Measurements from ENCODE around the gene MAP7. TPM values are rescaled to one million over a fixed set of nuclear protein-coding genes. Genes with fewer than 3 reads are reported as not detected.
"Not testable (repeated sequence)": the region's sequence is repeated elsewhere in the genome, so short reads cannot be mapped to it uniquely, and the experiment has no call there.

The MAP7 gene
- total and polyA plus RNA-seq, 2 experiments from 2014 or later, result 0.76 to 0.79 TPM

DNA sequence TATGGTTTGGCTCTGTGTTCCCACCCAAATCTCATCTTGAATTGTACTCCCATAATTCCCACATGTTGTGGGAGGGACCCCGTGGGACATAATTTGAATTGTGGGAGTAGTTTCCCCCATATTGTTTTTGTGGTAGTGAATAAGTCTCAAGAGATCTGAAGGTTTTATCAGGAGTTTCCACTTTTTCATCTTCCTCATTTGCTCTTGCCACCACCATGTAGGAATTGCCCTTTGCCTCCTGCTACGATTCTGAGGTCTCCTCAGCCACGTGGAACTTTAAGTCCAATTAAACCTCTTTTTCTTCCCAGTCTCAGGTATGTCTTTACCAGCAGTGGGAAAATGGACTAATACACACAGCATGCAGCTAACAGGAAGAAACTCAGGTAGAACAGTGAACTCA lies 151.8 kb downstream of the MAP7 start:
- Histone ChIP-seq H3K9ac (no peak overlapping the region), H3K79me2 (ENCODE audit: insufficient read depth) (no peaks in the 10 kb centered on the region), H3K36me3 (ENCODE audit: low read depth) (no peaks in the 10 kb centered on the region), H3K9me2 (ENCODE audit: insufficient read depth) (no peaks in the 10 kb centered on the region), H3K4me1 (ENCODE audit: insufficient read depth) (peaks cover 19% of the 10 kb centered on the region), H3K4me3 (no peak overlapping the region), H3K9me3 (ENCODE audit: low read depth) (no peaks in the 10 kb centered on the region), H3K27ac (no peak overlapping the region), H3K4me2 (ENCODE audit: unreplicated experiment) (no peak overlapping the region), H2AFZ (no peak overlapping the region), H3K27me3 (replicated peaks; ENCODE audit: insufficient read depth) (no peaks in the 10 kb centered on the region), H4K20me1 (ENCODE audit: insufficient read depth) (no peaks in the 10 kb centered on the region), H3F3A (ENCODE audit: insufficient read depth) (peaks cover 20% of the 10 kb centered on the region)
- no peak for DNase-seq
- 64 to 77% methylated on average over 3 of the region's 3 CpGs for whole genome bisulfite sequencing, 2 experiments (ENCODE audit: low coverage in 1 of 2, low lambda C conversion rate in 2 of 2, missing lambda C conversion rate in 2 of 2)
- in situ Hi-C loops (cut with MboI), result no loop called here
- no peak for TF ChIP-seq EZH2phosphoT487 (IDR thresholded peaks at IDR 0.05; ENCODE audit: insufficient read depth, low read depth)
- no peak for TF ChIP-seq EZH2 (IDR thresholded peaks at IDR 0.05; ENCODE audit: insufficient read depth, poor library complexity, severe bottlenecking)

DNA sequence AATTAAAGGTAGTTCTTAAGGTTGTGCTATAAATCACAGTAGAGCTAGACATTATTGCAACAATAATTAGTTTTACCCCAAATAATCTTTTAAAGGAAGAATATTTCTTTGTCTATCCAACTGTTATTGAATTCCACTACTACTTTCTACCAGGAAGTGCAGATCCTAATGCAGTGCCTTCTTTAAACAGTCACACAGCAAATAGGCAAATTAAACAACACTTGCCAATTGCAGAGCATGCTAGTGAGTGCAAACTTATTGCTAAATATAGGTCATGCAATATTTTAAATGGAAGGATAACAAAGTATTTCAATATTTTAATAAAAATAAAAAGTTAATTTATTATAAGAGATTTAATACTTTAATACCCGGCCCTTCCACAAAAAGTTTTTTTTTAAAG lies 153.3 kb downstream of the MAP7 start:
- H3K4me2 ChIP-seq (ENCODE audit: unreplicated experiment), result no peak overlapping the region
- H3K9me3 ChIP-seq (ENCODE audit: low read depth), result no peaks in the 10 kb centered on the region
- H3K27ac ChIP-seq, result no peak overlapping the region
- DNase-seq, result no peak
- H3K4me1 ChIP-seq (ENCODE audit: insufficient read depth), result peaks cover 5% of the 10 kb centered on the region
- TF ChIP-seq EZH2 (IDR thresholded peaks at IDR 0.05; ENCODE audit: insufficient read depth, poor library complexity, severe bottlenecking), result no peak
- TF ChIP-seq EZH2phosphoT487 (IDR thresholded peaks at IDR 0.05; ENCODE audit: insufficient read depth, low read depth), result no peak
- WGBS, 2 experiments (ENCODE audit: low coverage in 1 of 2, low lambda C conversion rate in 2 of 2, missing lambda C conversion rate in 2 of 2), result 79 to 93% methylated on average over 1 of the region's 1 CpG
- no peaks in the 10 kb centered on the region for H4K20me1 ChIP-seq (ENCODE audit: insufficient read depth)
- no peak overlapping the region for H3K4me3 ChIP-seq
- no peak overlapping the region for H2AFZ ChIP-seq
- H3K9ac ChIP-seq, result no peak overlapping the region
- no peaks in the 10 kb centered on the region for H3K79me2 ChIP-seq (ENCODE audit: insufficient read depth)
- in situ Hi-C loops (cut with MboI), result no loop called here
- no peaks in the 10 kb centered on the region for H3K9me2 ChIP-seq (ENCODE audit: insufficient read depth)
- no peaks in the 10 kb centered on the region for H3K27me3 ChIP-seq (replicated peaks; ENCODE audit: insufficient read depth)
- no peaks in the 10 kb centered on the region for H3K36me3 ChIP-seq (ENCODE audit: low read depth)
- peaks cover 7% of the 10 kb centered on the region for H3F3A ChIP-seq (ENCODE audit: insufficient read depth)

DNA sequence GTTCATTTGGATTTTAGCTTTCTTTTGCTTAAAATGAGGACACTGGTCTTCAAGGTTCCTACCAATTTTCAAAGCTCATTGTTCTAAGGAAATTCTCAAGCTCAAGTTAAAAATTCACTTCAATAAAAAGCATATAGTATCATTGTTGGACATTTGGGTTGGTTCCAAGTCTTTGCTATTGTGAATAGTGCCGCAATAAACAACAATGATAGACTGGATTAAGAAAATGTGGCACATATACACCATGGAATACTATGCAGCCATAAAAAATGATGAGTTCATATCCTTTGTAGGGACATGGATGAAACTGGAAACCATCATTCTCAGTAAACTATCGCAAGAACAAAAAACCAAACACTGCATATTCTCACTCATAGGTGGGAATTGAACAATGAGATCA lies 159.3 kb downstream of the MAP7 start:
- H3K9me3 ChIP-seq (ENCODE audit: low read depth); H3K27ac ChIP-seq; H2AFZ ChIP-seq; H3K27me3 ChIP-seq (replicated peaks; ENCODE audit: insufficient read depth); in situ Hi-C loops (cut with MboI); H3K4me1 ChIP-seq (ENCODE audit: insufficient read depth); H3K9me2 ChIP-seq (ENCODE audit: insufficient read depth); DNase-seq; H3K9ac ChIP-seq; H3K36me3 ChIP-seq (ENCODE audit: low read depth); H3K79me2 ChIP-seq (ENCODE audit: insufficient read depth); H3K4me3 ChIP-seq; H3K4me2 ChIP-seq (ENCODE audit: unreplicated experiment); H3F3A ChIP-seq (ENCODE audit: insufficient read depth); H4K20me1 ChIP-seq (ENCODE audit: insufficient read depth): not testable (repeated sequence)
- WGBS, 2 experiments (ENCODE audit: low coverage in 1 of 2, low lambda C conversion rate in 2 of 2, missing lambda C conversion rate in 2 of 2), result 62 to 78% methylated on average over 1 of the region's 2 CpGs

DNA sequence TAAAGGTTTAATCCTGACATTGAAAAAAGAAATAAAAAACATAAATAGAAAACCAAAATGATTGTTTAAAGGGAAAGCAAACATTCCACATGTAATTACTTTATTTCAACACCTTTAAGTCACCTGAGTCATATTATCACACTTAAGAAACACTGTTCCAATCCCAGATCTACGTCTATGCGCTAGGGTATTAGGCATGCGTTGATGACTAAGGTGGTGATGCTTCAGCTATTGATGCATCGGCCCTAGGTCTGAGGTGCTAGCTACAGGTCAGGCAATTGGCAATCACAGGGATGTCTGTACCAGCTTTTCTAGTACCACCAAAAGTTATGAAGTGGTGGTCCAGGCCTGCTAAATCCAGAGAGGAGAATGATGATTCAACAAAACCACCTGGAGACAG lies 162.9 kb downstream of the MAP7 start:
- WGBS, 2 experiments (ENCODE audit: low coverage in 1 of 2, low lambda C conversion rate in 2 of 2, missing lambda C conversion rate in 2 of 2), result 96% methylated on average over 4 of the region's 4 CpGs
- H3K9me2 ChIP-seq (ENCODE audit: insufficient read depth), result no peaks in the 10 kb centered on the region
- in situ Hi-C loops (cut with MboI), result no loop called here
- H3K4me3 ChIP-seq, result no peak overlapping the region
- no peak for DNase-seq
- no peaks in the 10 kb centered on the region for H3K27me3 ChIP-seq (replicated peaks; ENCODE audit: insufficient read depth)
- H4K20me1 ChIP-seq (ENCODE audit: insufficient read depth), result no peaks in the 10 kb centered on the region
- TF ChIP-seq EZH2 (IDR thresholded peaks at IDR 0.05; ENCODE audit: insufficient read depth, poor library complexity, severe bottlenecking) (no peak), EZH2phosphoT487 (IDR thresholded peaks at IDR 0.05; ENCODE audit: insufficient read depth, low read depth) (no peak)
- H3F3A ChIP-seq (ENCODE audit: insufficient read depth), result no peaks in the 10 kb centered on the region
- no peak overlapping the region for H3K27ac ChIP-seq
- no peak overlapping the region for H3K4me2 ChIP-seq (ENCODE audit: unreplicated experiment)
- no peaks in the 10 kb centered on the region for H3K4me1 ChIP-seq (ENCODE audit: insufficient read depth)
- no peak overlapping the region for H2AFZ ChIP-seq
- no peaks in the 10 kb centered on the region for H3K79me2 ChIP-seq (ENCODE audit: insufficient read depth)
- no peaks in the 10 kb centered on the region for H3K9me3 ChIP-seq (ENCODE audit: low read depth)
- H3K36me3 ChIP-seq (ENCODE audit: low read depth), result no peaks in the 10 kb centered on the region
- no peak overlapping the region for H3K9ac ChIP-seq

DNA sequence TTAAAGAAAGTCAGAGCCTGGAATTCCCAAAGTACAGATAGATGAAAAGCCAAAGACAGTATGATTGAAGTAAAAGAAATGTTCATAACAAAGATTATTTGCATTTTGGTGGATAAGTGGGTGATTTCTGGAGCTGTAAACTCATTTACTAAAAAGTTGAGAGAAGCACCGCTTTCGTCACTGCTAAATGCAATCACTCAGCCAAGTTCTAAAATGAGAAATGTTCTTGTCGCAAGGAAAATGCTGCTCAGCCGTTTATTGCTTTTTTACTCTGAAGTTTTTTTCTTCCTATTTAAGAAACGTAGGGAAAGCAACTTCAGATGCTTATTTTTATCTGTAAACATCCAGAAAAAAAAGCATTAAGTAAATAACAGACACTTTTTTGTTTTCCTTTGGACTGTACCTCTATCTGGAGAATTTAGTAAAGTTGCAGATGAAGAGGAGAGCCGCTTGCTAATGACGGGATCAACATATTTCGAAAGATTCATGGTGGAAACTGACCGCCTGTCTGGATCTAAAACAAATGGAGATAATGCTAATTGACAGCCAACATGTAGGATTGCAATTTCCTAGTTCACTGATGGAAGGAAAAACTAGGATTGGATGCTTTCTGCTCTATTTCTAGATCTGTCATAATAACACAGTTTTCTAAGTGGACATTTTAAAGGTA lies 166.8 kb downstream of the MAP7 start:
- in situ Hi-C loops (cut with MboI), result no loop called here
- Histone ChIP-seq H4K20me1 (ENCODE audit: insufficient read depth) (no peaks in the 10 kb centered on the region), H3K27me3 (replicated peaks; ENCODE audit: insufficient read depth) (no peaks in the 10 kb centered on the region), H3K4me3 (no peak overlapping the region), H3K4me1 (ENCODE audit: insufficient read depth) (no peaks in the 10 kb centered on the region), H3K79me2 (ENCODE audit: insufficient read depth) (no peaks in the 10 kb centered on the region), H3K9ac (no peak overlapping the region), H3K27ac (no peak overlapping the region), H3K9me3 (ENCODE audit: low read depth) (no peaks in the 10 kb centered on the region), H3K36me3 (ENCODE audit: low read depth) (no peaks in the 10 kb centered on the region), H3F3A (ENCODE audit: insufficient read depth) (no peaks in the 10 kb centered on the region), H3K9me2 (ENCODE audit: insufficient read depth) (no peaks in the 10 kb centered on the region), H3K4me2 (ENCODE audit: unreplicated experiment) (peak overlapping the region; percentile 15), H2AFZ (peak overlapping the region; percentile 64)
- peak; percentile 25 for DNase-seq
- TF ChIP-seq EZH2 (IDR thresholded peaks at IDR 0.05; ENCODE audit: insufficient read depth, poor library complexity, severe bottlenecking), result no peak
- no peak for TF ChIP-seq EZH2phosphoT487 (IDR thresholded peaks at IDR 0.05; ENCODE audit: insufficient read depth, low read depth)
- 21 to 26% methylated on average over 9 of the region's 9 CpGs for WGBS, 2 experiments (ENCODE audit: low coverage in 1 of 2, low lambda C conversion rate in 2 of 2, missing lambda C conversion rate in 2 of 2)

Data from GM23248 (cell line).